ENCODE results near the gene NFATC1.

Gene NFATC1

DNA sequence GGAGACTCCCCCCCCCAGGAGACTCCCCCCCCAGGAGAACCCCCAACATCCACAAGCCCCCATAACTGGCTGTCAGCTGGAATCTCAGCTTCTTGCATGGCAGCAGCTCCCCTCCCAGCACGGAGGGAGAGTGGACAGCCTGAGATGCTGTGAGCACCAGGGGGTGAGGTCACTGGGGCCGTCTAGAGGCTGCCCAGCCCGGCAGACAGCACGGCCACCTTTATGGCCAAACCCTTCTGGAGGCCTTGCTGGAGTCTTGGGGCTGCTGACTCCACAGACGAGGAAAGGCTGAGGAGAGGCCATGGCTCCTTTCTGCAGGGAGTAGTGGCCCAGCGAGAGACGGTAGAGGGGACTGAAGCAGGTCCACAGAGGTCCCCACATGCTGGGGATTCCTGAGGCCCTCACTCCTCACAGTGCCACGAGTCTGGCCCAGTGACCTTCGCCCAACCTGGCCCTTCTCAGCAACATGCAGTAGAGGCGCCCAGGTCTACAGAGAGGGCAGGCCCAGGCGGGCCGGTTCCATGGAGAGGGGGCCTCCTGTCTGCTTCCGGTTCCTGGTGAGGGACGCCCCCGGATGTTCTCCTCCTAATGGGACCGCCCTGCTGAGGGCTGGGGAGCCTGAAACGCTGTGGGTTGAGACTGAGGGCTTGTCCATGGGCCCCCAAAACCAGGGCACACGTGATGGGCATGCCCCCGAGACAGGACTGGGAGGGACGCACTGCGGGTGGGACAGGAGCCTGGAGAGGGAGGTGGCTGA lies 161.3 kb downstream of the NFATC1 start:
- Histone ChIP-seq H3K36me3 (ENCODE audit: insufficient read depth, low read length) (no peaks in the 10 kb centered on the region), H3K27ac (ENCODE audit: low read depth, low read length, poor library complexity, severe bottlenecking) (no peak overlapping the region), H3K4me1 (ENCODE audit: insufficient read depth, low read length, severe bottlenecking) (no peaks in the 10 kb centered on the region), H3K27me3 (ENCODE audit: insufficient read depth, low read length) (no peaks in the 10 kb centered on the region), H2AFZ (ENCODE audit: low read length) (no peak overlapping the region), H3K9me2 (ENCODE audit: low read depth, low read length) (no peaks in the 10 kb centered on the region), H3K9me3 (ENCODE audit: low read length) (no peaks in the 10 kb centered on the region), H4K20me1 (ENCODE audit: insufficient read depth, low read length) (no peaks in the 10 kb centered on the region), H3F3A (ENCODE audit: insufficient read depth, low read length) (no peaks in the 10 kb centered on the region), H3K4me3 (ENCODE audit: low read depth, low read length, poor library complexity, severe bottlenecking) (no peak overlapping the region), H3K79me2 (ENCODE audit: insufficient read depth, low read length) (no peaks in the 10 kb centered on the region), H3K9ac (ENCODE audit: low read length) (no peak overlapping the region), H3K4me2 (ENCODE audit: low read length) (no peak overlapping the region)
- TF ChIP-seq EZH2 (IDR thresholded peaks at IDR 0.05; ENCODE audit: borderline replicate concordance, low read length), result no peak
- TF ChIP-seq, protein P1, sequence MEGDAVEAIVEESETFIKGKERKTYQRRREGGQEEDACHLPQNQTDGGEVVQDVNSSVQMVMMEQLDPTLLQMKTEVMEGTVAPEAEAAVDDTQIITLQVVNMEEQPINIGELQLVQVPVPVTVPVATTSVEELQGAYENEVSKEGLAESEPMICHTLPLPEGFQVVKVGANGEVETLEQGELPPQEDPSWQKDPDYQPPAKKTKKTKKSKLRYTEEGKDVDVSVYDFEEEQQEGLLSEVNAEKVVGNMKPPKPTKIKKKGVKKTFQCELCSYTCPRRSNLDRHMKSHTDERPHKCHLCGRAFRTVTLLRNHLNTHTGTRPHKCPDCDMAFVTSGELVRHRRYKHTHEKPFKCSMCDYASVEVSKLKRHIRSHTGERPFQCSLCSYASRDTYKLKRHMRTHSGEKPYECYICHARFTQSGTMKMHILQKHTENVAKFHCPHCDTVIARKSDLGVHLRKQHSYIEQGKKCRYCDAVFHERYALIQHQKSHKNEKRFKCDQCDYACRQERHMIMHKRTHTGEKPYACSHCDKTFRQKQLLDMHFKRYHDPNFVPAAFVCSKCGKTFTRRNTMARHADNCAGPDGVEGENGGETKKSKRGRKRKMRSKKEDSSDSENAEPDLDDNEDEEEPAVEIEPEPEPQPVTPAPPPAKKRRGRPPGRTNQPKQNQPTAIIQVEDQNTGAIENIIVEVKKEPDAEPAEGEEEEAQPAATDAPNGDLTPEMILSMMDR (IDR thresholded peaks at IDR 0.05; ENCODE audit: low read length), result no peak

- no peaks in the 10 kb centered on the region for H3F3A ChIP-seq (ENCODE audit: insufficient read depth, low read length)
- H4K20me1 ChIP-seq (ENCODE audit: insufficient read depth, low read length), result no peaks in the 10 kb centered on the region
- TF ChIP-seq, protein P1 (IDR thresholded peaks at IDR 0.05; ENCODE audit: low read length), result no peak
- TF ChIP-seq EZH2 (IDR thresholded peaks at IDR 0.05; ENCODE audit: borderline replicate concordance, low read length), result no peak
- H3K9me2 ChIP-seq (ENCODE audit: low read depth, low read length), result no peaks in the 10 kb centered on the region
- H3K27me3 ChIP-seq (ENCODE audit: insufficient read depth, low read length), result no peaks in the 10 kb centered on the region
- no peaks in the 10 kb centered on the region for H3K36me3 ChIP-seq (ENCODE audit: insufficient read depth, low read length)
- no peaks in the 10 kb centered on the region for H3K79me2 ChIP-seq (ENCODE audit: insufficient read depth, low read length)
- H3K4me1 ChIP-seq (ENCODE audit: insufficient read depth, low read length, severe bottlenecking), result no peaks in the 10 kb centered on the region
- H3K9ac ChIP-seq (ENCODE audit: low read length), result no peak overlapping the region
- no peaks in the 10 kb centered on the region for H3K9me3 ChIP-seq (ENCODE audit: low read length)
- H3K4me3 ChIP-seq (ENCODE audit: low read depth, low read length, poor library complexity, severe bottlenecking), result no peak overlapping the region
- no peak overlapping the region for H3K27ac ChIP-seq (ENCODE audit: low read depth, low read length, poor library complexity, severe bottlenecking)
- no peak overlapping the region for H2AFZ ChIP-seq (ENCODE audit: low read length)
- no peak overlapping the region for H3K4me2 ChIP-seq (ENCODE audit: low read length)
Observed at GRCh38 chr18:79558196-79558932, 162.6 kb downstream of the NFATC1 start.

DNA sequence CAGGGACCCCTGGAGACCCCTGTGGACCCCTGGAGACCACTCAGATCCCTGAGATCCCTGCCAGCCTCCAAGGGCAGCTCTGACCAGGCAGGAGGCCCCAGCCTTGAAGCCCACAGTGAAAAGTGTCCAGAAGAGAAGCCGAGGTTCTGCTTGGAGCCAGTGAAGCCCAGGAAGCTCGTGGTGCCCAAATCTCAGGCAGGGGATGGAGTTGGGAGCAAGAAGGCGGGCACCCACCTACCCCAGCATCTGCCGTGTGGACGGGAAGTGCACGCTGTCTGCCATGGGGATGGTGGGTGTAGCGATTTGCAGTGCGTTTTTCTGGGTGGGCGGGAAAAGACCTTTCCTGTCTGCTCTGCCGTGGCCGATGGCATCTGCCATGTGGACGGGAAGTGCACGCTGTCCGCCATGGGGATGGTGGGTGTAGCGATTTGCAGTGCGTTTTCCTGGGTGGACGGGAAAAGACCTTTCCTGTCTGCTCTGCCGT lies 163.2 kb downstream of the NFATC1 start:
- H3K4me1 ChIP-seq (ENCODE audit: insufficient read depth, low read length, severe bottlenecking), result no peaks in the 10 kb centered on the region
- TF ChIP-seq, protein P1 (IDR thresholded peaks at IDR 0.05; ENCODE audit: low read length), result no peak
- no peak for TF ChIP-seq EZH2 (IDR thresholded peaks at IDR 0.05; ENCODE audit: borderline replicate concordance, low read length)

More for the DNA sequence above, 163.2 kb downstream of the NFATC1 start:
- no peak overlapping the region for H3K27ac ChIP-seq (ENCODE audit: low read depth, low read length, poor library complexity, severe bottlenecking)
- H3K9me2 ChIP-seq (ENCODE audit: low read depth, low read length), result no peaks in the 10 kb centered on the region
- H3K4me3 ChIP-seq (ENCODE audit: low read depth, low read length, poor library complexity, severe bottlenecking), result no peak overlapping the region
- peaks cover 4% of the 10 kb centered on the region for H3F3A ChIP-seq (ENCODE audit: insufficient read depth, low read length)
- no peaks in the 10 kb centered on the region for H3K9me3 ChIP-seq (ENCODE audit: low read length)
- H3K9ac ChIP-seq (ENCODE audit: low read length), result no peak overlapping the region
- H2AFZ ChIP-seq (ENCODE audit: low read length), result no peak overlapping the region
- H3K36me3 ChIP-seq (ENCODE audit: insufficient read depth, low read length), result no peaks in the 10 kb centered on the region
- H3K4me2 ChIP-seq (ENCODE audit: low read length), result no peak overlapping the region
- H4K20me1 ChIP-seq (ENCODE audit: insufficient read depth, low read length), result no peaks in the 10 kb centered on the region
- no peaks in the 10 kb centered on the region for H3K79me2 ChIP-seq (ENCODE audit: insufficient read depth, low read length)
- no peaks in the 10 kb centered on the region for H3K27me3 ChIP-seq (ENCODE audit: insufficient read depth, low read length)
